Measurements from ENCODE around the gene GOLGA8K.
"Not testable (repeated sequence)": the region's sequence is repeated elsewhere in the genome, so short reads cannot be mapped to it uniquely, and the experiment has no call there.

GOLGA8K gene, protein sequence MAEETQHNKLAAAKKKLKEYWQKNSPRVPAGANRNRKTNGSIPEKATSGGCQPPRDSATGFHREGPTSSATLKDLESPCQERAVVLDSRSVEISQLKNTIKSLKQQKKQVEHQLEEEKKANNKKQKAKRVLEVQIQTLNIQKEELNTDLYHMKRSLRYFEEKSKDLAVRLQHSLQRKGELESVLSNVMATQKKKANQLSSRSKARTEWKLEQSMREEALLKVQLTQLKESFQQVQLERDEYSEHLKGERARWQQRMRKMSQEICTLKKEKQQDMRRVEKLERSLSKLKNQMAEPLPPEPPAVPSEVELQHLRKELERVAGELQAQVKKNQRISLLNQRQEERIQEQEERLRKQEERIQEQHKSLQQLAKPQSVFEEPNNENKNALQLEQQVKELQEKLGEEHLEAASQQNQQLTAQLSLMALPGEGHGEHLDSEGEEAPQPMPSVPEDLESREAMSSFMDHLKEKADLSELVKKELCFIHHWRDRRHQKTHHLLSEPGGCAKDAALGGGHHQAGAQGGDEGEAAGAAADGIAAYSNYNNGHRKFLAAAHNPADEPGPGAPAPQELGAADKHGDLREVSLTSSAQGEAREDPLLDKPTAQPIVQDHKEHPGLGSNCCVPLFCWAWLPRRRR

DNA sequence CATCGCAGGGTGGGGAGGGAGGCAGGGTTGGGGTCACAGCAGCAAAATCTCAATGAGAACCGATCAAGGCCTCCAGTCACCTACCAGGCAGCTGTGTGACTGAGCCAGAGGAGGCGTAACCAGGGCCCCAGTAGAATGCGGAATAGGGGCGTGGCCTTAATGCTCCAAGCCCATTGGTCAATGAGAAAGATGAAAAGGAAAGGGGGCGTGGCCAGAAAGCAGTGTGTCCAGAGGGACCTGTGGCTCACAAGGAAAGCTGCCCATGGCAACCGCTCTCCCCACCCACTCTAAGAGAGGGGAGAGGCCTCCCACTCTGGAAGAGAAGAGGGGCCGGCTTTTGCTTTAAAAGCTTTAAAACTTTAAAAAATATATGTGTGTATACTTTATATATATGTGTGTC is at the start of gene GOLGA8K:
GOLGA8K (minus strand) TSS at position 101 of the 400 bp plus-strand sequence; CDS start at position 3, 98 bp downstream.
- not testable (repeated sequence) for DNase-seq

DNA sequence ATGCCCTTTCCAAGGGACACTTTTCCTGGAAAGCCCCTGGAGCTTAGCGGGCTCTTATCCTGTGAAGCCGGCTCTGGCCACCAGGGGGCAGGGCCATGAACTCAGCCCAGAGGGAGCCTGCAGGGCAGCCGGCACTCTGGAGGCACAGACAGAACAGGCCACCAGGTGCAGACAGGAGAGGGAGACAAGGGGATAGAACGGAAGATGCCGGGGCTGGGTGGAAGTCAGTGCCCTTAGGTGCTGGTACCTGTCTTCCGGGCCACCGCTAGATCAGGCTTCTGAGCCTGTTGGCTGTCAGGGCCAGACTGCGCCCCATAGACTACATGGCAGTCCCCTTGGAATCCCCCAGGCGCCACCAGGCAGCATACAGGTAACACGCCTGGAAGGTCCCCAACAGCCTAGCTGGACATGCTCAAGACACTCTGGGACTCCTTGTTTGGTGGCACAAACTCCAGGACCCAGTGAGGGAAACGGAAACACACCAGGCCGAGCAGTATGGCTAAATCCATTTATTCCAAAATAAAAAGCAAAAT is 37.4 kb upstream of the GOLGA8K start:
- DNase-seq: not testable (repeated sequence)

DNA sequence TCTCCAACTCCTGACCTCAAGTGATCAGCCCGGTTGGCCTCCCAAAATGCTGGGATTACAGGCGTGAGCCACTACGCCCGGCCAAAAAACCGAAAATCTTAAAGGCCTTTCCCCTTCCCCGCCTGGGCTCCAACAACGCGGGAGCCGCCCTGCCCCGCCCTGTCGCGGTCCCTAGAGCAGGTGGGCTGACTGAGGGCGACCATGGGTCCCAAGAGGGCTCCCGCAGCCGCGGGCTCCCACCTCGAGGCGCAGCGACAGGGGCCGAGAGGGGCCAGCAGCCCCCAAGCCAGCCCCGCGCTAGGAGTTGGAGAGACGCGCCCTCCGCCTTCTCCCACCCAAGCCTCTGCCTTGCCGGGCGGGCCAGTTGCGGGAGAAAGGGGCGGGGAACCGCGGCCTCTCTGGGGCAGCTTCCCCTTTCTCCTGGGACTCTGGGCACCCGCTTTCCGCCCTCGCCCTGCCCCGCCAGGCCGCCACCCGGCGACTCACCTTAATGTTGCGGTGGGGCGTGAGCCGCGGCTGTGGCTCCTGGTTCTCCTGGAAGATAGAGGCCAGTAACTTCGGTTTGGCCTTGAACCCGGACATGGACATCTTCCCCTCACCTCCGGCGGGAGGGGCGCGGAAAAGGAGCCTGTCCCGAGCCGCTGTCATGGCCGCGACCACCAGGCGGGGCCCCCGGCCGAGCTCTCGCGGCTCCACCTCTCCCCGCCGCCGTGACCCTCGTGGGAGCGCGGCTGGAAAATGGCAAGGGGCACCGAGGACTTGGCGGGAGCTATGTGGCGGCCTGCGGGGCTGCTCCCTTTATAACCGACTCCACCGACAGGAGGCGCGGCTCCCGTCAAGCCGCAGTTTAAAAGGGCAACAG is 31.2 kb upstream of the GOLGA8K start:
- DNase-seq: not testable (repeated sequence)

DNA sequence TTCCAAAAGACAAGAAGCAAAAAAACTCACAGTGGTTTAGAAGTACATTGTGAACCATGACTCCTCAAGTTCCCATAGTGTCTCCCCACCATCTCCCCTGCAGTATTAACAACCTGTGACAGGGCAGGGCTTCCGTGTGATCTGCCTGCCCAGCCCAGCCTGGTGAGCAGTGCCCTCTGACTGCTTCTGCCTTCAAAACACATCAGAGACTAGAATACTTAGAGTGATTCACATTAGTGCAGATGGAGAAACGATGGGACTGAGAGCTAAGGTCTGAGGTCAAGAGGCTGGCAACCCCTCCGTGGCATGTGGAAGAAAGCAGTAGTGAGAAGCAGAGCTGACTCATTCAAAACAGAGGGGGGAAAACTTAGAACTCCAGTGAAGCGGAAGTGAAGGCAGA is 24.5 kb upstream of the GOLGA8K start:
- not testable (repeated sequence) for DNase-seq

DNA sequence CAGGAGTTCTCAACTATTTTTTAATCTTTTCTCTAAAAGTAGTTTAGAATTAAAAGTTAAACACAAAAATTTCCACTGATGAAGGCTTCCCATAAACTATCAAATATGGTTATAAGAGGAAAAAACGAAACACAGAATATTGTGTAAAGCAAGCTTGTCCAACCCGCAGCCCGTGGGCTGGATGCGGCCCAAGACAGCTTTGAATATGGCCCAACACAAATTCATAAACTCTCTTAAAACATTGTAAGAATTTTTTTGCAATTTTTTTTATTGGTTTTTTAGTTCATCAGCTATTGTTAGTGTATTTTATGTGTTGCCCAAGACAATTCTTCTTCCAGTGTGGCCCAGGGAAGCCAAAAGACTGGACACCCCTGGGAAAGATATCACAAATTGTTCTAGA is 23.4 kb upstream of the GOLGA8K start:
- DNase-seq: not testable (repeated sequence)

DNA sequence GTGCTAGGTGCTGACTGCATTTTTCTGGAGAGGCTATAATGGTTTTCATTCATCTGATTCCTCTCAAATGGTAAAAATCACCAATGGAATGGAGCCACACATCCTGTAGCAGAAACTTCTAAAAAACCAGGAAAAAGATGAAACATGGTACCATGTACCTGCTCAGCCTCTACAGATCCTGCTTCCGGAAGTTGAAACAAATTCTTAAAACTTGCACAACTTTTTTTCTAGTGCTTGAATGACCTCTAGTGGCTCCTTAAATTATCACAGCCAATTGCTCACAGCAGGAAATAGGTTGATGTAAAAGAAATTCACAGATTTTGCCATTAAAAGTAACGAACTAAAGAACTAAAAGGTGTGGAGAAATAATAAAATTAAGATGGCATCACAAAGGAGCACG is 4.8 kb upstream of the GOLGA8K start:
- DNase-seq: not testable (repeated sequence)

DNA sequence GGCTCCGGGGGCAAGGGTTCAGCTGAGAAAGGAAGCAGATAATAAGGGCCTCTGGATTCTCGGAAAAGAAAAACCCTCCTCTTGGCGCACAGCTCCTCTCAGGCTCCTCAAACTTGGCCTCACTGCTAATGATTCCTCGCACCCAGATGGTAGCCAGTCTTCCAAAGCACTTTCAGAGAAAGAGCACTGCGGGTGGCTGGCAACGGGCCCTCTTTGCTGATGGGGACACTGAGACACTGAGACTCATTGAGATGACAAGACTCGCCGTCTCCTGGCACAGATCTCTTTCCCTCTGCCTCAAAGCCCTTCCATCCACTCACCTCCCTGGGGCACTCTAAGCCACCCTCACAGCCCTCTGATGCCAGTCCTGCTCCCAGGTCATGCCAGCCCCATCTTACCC is 6.6 kb downstream of the GOLGA8K start:
- DNase-seq: not testable (repeated sequence)

DNA sequence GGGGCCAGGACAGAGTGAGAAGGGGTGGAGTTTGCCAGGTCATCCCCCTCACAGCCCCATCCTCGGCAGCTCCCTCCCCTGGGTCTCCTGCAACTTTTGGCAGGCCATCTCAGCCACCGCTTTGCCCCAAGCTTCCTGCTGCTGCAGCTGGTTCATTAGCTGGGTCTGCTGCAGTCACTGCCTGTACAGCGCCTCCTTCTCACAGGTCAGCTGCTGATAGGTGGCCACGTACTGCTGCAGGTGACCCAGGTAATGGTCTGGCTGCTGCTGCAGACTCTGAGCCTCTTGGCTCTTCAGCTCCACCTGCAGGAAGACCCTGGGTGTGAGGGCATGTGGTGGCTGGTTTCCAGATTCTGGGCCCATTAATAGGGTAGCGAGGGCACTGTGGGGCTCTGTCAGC is 8.3 kb downstream of the GOLGA8K start:
- not testable (repeated sequence) for DNase-seq

DNA sequence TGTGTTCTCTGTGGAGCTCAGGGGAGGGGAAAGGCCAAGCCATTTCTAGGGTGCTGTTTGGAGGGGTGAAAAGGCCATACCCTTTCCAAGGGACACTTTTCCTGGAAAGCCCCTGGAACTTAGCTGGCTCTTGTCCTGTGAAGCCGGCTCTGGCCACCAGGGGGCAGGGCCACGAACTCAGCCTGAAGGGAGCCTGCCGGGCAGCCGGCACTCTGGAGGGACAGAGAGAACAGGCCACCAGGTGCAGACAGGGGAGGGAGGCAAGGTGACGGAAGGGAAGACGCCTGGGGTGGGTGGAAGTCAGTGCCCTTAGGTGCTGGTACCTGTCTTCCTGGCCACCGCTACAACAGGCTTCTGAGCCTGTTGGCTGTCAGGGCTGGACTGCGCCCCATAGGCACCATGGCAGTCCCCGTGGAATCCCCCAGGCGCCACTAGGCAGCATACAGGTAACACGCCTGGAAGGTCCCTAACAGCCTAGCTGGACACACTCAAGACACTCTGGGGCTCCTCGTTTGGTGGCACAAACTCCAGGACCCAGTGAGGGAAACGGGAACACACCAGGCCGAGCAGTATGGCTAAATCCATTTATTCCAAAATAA is 14.9 kb downstream of the GOLGA8K start:
- DNase-seq: not testable (repeated sequence)

DNA sequence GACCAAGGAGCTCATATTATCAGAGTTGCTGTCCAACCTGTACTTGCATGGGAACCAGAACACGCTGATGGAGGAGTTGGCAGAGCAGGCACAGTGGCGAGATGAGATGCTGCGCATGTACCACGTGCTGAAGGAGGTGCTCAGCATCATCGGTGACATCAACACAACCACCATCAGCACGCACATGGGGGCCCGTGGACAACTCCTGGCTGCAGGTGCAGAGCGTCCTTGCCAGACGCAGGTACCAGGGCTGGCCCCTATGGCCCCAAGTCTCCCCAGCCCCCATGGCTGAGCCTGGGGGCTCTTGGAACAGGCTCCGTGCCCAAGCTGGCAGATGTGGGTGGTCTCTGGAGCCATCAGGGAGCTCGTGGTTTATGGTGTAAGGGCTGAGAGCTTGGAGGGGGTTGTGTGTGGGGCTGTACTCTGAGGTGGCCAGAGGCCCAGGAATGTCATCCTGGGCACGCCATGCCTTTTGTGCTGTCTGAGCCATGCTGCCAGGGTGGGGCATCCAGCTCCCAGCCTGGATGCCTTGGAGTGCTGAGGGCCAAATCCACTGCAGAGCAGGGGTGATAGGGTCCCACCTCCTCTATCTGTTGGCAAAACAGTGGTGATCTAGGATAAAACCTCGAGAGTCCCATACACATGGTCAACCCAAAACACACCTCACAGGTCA is 17.1 kb downstream of the GOLGA8K start:
- not testable (repeated sequence) for DNase-seq

DNA sequence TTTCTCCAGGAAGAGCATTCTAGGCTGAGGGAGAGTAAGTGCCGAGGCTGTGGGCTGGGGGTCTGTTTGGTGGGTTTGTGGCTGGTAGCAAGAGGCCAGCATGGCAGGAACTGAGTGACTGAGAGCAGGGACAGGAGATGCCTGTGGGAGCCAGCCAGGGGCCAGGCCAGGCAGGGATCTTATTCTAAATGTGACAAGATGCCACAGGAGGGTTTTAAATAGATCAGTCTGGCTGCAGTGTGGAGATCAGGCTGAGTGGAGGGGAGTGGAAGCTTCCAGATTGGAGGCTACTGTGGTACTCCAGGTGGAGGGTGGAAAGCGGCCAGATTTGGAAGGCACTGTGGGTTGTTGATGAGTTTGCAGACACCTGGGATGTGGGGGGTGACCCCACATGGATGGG is 28.9 kb downstream of the GOLGA8K start:
- not testable (repeated sequence) for DNase-seq

DNA sequence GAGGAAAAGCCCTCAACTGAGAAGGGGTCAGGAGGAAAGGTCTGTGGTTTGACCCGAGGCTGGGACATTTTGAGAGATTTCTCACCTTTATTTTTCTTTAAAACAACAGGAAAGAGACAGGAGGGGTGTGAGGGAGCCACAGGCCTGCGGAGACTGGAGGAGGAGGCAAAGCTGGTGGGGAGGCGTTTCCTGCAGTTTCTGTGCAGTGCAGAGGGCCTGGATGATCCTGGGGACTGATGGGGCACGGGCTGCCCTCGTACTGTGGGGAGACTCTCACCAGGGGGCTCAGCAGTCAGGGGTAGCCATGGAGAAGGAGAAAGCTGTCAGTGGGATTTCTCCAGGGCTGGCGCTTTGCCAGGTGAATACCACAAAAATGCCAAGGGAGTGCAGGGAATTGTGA is 29.4 kb downstream of the GOLGA8K start:
- not testable (repeated sequence) for DNase-seq

DNA sequence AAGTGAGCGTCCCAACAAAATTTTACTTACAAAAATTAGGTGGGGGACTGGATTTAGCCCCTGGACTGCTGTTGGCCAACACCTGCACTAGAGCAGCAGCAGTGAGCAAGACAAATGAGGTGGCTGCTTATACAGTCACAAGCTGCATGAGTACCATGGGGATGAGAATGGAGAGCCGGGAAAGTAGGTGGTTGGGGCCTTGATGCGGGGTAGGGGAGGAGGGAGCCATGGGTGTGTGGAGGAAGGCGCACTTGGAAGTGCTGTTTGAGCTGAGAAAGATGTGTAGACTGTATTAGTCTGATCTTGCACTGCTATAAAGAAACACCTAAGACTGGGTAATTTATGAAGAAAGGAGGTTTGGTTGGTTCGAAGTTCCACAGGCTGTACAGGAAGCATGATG is 31.0 kb downstream of the GOLGA8K start:
- not testable (repeated sequence) for DNase-seq

DNA sequence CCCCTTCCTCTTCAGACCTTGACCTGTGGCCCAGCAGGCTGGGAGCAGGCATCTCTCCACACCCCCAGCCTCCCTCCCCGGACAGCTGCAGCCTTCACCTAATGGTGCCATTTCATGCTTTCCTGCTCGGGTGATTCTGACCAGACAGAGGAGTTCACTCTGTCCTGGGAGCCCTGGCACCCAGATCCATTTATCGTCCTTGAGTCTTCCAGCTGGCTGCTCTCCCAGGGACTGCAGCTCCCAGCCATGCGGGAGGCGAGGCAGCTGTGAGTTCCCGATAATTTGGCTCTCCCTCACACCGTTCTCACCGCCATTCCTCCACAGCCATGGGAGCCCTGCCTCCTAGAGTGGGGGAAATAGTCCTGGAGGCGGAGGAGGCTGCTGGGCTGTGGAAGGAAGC is 32.6 kb downstream of the GOLGA8K start:
- not testable (repeated sequence) for DNase-seq

DNA sequence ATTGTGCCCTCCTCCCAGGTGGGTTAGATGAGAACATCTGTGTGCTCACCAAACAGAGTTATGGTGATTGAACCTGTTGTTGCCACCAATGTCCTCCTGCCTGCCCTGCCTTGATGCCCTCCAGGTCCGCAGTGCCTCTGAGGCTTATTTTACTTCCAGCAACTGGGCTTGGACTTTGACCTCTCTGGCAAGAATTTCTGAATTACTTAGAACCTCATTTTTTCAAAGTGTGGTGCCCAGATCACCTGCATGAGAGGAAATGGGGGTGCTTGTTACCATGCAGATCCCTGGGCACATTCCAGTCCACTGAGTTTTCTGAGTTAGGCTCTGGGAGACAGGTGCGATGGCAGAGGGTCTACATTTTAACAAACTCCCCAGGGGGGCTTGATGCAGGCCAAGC is 33.0 kb downstream of the GOLGA8K start:
- not testable (repeated sequence) for DNase-seq

DNA sequence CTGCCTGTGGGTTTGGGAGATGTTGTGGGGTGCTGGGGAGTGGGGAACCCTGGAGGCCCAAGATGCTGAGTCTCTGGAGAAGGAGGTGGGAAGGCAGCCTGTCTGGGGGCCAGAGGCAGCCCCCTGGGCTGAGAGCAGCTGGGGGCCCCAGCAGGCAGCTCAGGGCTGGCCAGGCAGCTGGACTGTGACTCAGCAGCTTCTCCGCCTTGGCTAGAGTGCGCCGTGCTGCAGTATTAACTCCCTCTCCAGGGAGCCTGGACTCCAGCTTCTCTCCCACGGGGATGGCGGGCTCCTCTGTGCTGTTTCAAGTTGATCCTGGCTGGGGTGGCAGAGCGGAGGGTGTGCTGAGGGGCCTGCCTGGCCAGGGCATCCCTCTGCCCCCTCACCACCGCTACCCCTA is 36.6 kb downstream of the GOLGA8K start:
- not testable (repeated sequence) for DNase-seq

DNA sequence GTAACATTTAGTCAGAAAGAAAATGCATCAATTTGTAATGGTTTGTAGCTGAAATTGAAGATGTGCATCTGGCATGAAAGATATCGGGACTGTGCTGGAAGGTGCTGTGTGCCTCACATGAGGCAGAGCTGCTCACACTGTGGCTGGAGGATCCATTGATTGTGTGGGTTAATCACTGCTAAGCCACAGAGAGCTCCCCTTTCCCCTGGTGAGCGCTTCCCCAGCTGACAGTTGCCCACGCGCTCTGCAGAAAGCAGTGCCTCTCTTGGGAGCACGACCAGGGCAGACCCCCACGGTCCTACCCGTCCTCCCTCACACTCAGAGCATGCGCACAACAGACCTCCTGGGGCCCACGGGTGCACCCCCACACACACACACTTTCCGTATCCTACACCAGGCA is 37.1 kb downstream of the GOLGA8K start:
- DNase-seq: not testable (repeated sequence)

DNA sequence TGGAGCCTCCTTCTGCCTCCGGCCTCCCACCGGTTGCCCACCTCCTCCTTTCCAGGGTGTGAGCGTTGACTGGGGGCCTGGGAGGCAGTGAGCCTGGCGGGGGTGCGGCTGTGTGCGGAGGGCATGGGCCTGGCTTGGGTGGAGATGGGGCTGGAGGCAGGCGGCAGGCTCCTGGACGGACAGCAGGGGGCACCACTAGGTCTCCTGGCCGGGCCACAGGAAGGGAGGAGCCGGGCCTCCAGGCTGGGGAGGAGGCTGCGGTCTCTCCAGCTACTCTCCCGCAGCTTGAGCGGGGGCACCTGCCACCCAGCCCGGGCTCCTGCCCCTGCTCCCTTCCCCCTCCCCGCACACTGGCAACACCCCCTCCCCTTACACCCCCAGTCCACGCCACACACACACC is 38.1 kb downstream of the GOLGA8K start:
- not testable (repeated sequence) for DNase-seq

DNA sequence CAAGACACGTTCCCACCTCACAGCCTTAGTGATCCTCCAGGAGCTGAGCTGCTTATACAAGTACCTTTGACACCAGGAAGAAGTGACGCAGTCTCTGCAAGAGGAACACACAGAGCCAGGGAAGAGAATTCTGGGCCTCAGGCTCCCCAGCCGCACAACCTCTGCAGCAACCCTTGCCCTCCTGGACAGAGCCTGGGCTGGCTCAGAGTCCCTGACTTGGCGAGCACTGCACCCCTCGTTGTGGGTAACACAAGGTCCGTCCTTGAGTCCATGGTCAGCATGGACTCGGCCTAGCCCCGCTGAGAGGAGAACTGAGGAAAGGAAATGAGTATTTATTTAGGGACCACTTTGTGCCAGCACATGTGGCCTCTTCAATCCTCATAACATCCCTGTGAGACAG is 39.6 kb downstream of the GOLGA8K start:
- not testable (repeated sequence) for DNase-seq

DNA sequence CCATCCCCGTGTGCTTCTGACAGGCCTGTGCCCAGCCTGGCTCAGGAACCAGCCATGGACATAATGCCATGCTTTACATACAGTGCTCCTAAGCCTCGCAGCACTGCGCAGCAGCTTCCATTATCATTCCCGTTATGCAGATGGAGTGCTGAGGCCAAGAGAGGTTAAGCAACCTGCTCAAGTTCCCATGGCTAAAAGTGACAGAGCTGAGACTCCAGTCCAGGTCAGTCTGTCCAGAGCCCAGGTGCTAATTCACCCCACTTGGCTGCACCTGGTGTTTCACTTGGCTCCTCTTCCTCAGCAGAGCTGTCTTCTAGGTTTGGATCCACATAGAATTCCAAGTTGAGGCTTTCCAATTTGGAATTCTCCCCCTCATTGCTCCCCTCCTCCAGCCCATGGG is 41.4 kb downstream of the GOLGA8K start:
- not testable (repeated sequence) for DNase-seq

DNA sequence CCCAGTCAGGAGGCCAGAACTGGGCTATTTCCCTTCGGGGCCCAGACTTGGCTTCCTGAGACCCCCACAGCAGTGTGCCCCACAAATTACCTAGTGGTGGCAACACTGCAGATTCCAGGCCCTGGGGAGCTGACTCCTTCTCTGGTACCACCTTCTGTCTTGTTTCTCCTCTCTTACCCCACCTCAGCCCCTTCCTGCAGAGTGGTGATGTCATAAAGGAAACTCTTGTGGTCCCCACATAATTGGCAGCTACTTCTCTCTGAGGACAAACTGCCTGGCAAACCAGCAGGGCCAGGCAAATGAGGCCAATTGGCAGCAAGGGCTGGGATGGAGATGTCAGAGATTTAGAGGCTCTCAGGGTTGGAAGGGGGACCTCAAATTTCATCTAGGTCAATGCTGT is 44.6 kb downstream of the GOLGA8K start:
- DNase-seq: not testable (repeated sequence)

DNA sequence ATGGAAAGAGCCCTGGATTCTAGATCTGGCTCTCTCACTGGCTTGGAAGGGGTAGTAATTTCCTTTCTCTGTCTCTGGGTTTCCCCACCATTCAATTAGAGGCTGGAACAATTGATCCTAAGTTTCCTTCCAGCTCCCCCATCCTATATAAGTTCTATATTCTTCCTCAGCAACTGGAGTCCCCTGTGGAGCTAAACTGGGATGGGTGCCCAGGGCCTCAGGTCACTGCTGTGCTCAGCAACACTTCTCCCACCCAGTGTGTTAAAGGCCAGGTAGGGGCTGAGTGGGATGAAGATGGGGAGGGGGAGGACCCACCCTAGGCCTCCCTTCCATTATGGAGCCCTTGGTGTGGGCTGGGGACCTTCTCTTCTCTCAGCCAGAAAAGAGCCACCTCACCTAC is 46.2 kb downstream of the GOLGA8K start:
- DNase-seq: not testable (repeated sequence)

All from CD4-positive, alpha-beta T cell treated with Interleukin-6 for 4 hours (primary cell).